ENCODE results near the gene ZNF215. TPM values are rescaled to one million over a fixed set of nuclear protein-coding genes. Genes with fewer than 3 reads are reported as not detected.
"Not testable (repeated sequence)": the region's sequence is repeated elsewhere in the genome, so short reads cannot be mapped to it uniquely, and the experiment has no call there.

ZNF215 gene
- total RNA-seq, 4 donors from 2014 or later: 1.1 to 10.6 (median 3.1) TPM

GRCh38 chr11:6932145-6932544, 5.9 kb downstream of the ZNF215 start:
- Histone ChIP-seq H3K9me3 (no peaks in the 10 kb centered on the region), H3K27me3 (no peaks in the 10 kb centered on the region), H3K36me3 (peaks cover 0 to 2% (median 0%) of the 10 kb centered on the region in 4 donors), H3K4me3 (no peak overlapping the region), H3K27ac (no peak overlapping the region), H3K4me1 (peaks cover 3 to 7% (median 5%) of the 10 kb centered on the region in 4 donors)
- no peak for TF ChIP-seq POLR2AphosphoS5 (IDR thresholded peaks at IDR 0.05)
- TF ChIP-seq CTCF (IDR thresholded peaks at IDR 0.05): no peak
- TF ChIP-seq POLR2A (IDR thresholded peaks at IDR 0.05): no peak
- WGBS, 2 donors (ENCODE audit: low coverage in 1 of 2): 89 to 93% methylated on average over 7 of the region's 7 CpGs
- no peak for DNase-seq
- intact Hi-C loops (cut with DNase I; ENCODE audit: low total_unique reads): no loop called here
- in situ Hi-C loops (cut with MboI; ENCODE audit: low pct_ligation_motif_present in 1 of 4, low pct_unique_long_range_greater_than_20kb in 1 of 4, low sequenced_read_pairs in 3 of 4): no loop called here

GRCh38 chr11:6941970-6942369, 15.7 kb downstream of the ZNF215 start:
- in situ Hi-C loops (cut with MboI; ENCODE audit: low pct_ligation_motif_present in 1 of 4, low pct_unique_long_range_greater_than_20kb in 1 of 4, low sequenced_read_pairs in 3 of 4): no loop called here
- no peak for DNase-seq
- Histone ChIP-seq H3K9me3 (no peaks in the 10 kb centered on the region), H3K27ac (no peak overlapping the region), H3K27me3 (no peaks in the 10 kb centered on the region), H3K4me3 (no peak overlapping the region), H3K36me3 (no peaks in the 10 kb centered on the region), H3K4me1 (no peaks in the 10 kb centered on the region)
- intact Hi-C loops (cut with DNase I; ENCODE audit: low total_unique reads): no loop called here
- TF ChIP-seq EP300 (IDR thresholded peaks at IDR 0.05; ENCODE audit: low read depth): no peak
- no peak for TF ChIP-seq CTCF (IDR thresholded peaks at IDR 0.05)
- TF ChIP-seq POLR2A (IDR thresholded peaks at IDR 0.05): no peak
- no peak for TF ChIP-seq POLR2AphosphoS5 (IDR thresholded peaks at IDR 0.05)

GRCh38 chr11:6943131-6943530, 16.9 kb downstream of the ZNF215 start:
- no peaks in the 10 kb centered on the region for H3K27me3 ChIP-seq
- TF ChIP-seq POLR2AphosphoS5 (IDR thresholded peaks at IDR 0.05) (no peak), EP300 (IDR thresholded peaks at IDR 0.05; ENCODE audit: low read depth) (no peak), POLR2A (IDR thresholded peaks at IDR 0.05) (no peak), CTCF (IDR thresholded peaks at IDR 0.05) (no peak)
- intact Hi-C loops (cut with DNase I; ENCODE audit: low total_unique reads) (no loop called here), in situ Hi-C loops (cut with MboI; ENCODE audit: low pct_ligation_motif_present in 1 of 4, low pct_unique_long_range_greater_than_20kb in 1 of 4, low sequenced_read_pairs in 3 of 4) (no loop called here)
- no peaks in the 10 kb centered on the region for H3K4me1 ChIP-seq
- H3K4me3 ChIP-seq: no peak overlapping the region
- no peak for DNase-seq
- H3K36me3 ChIP-seq: no peaks in the 10 kb centered on the region
- WGBS, 2 donors (ENCODE audit: low coverage in 1 of 2): 82 to 89% methylated on average over 3 of the region's 3 CpGs
- H3K27ac ChIP-seq: no peak overlapping the region
- H3K9me3 ChIP-seq: no peaks in the 10 kb centered on the region

GRCh38 chr11:6954248-6954647, 28.0 kb downstream of the ZNF215 start:
- intact Hi-C loops (cut with DNase I; ENCODE audit: low total_unique reads); DNase-seq; H3K36me3 ChIP-seq; in situ Hi-C loops (cut with MboI; ENCODE audit: low pct_ligation_motif_present in 1 of 4, low pct_unique_long_range_greater_than_20kb in 1 of 4, low sequenced_read_pairs in 3 of 4); H3K27ac ChIP-seq; H3K27me3 ChIP-seq; H3K9me3 ChIP-seq; H3K4me3 ChIP-seq; H3K4me1 ChIP-seq: not testable (repeated sequence)
- 93% methylated on average over 10 of the region's 10 CpGs; no CpG with 5 or more reads in 1 of the 2 donors for WGBS, 2 donors (ENCODE audit: low coverage in 1 of 2)

GRCh38 chr11:6962141-6962540, 35.9 kb downstream of the ZNF215 start:
- Histone ChIP-seq H3K4me3 (no peak overlapping the region), H3K36me3 (no peaks in the 10 kb centered on the region), H3K27me3 (no peaks in the 10 kb centered on the region), H3K4me1 (no peaks in the 10 kb centered on the region), H3K27ac (no peak overlapping the region), H3K9me3 (no peaks in the 10 kb centered on the region)
- TF ChIP-seq EP300 (IDR thresholded peaks at IDR 0.05; ENCODE audit: low read depth) (no peak), POLR2AphosphoS5 (IDR thresholded peaks at IDR 0.05) (no peak), POLR2A (IDR thresholded peaks at IDR 0.05) (no peak), CTCF (IDR thresholded peaks at IDR 0.05) (no peak)
- in situ Hi-C loops (cut with MboI; ENCODE audit: low pct_ligation_motif_present in 1 of 4, low pct_unique_long_range_greater_than_20kb in 1 of 4, low sequenced_read_pairs in 3 of 4): no loop called here
- intact Hi-C loops (cut with DNase I; ENCODE audit: low total_unique reads): no loop called here
- DNase-seq: no peak
